Spleen (tissue), 7 donors: Measurements from ENCODE around the gene LOXL1.

Source experiments
- POLR2A ChIP-seq, 3 donors: fragments of 450-650 bp; IDR thresholded peaks; one replicate each; pipeline ENCODE4 v1.5.1; 2017; ENCODE audit warnings: antibody characterized with exemption in 3 of 3, mild to moderate bottlenecking in 1 of 3
- POLR2AphosphoS5 ChIP-seq, 3 donors: sonication (generic); formaldehyde crosslinking; IDR thresholded peaks; one replicate each; pipeline ENCODE4 v1.5.1; 2017; ENCODE audit warnings: antibody characterized with exemption in 3 of 3
- TF ChIP-seq, protein P1 (sequence below), 11 experiments: fragments of 200-600 bp in 7 of 11; fragments of 450-650 bp in 4 of 11; sonication (generic) in 4 of 11; IDR thresholded peaks in 8 of 11; conservative IDR thresholded peaks in 3 of 11; 1 replicate in 7 of 11; 2 replicates in 4 of 11; pipeline versions ENCODE4 v1.4.0 to v1.8.0; 2016 to 2021; ENCODE audit warnings: antibody characterized with exemption in 11 of 11, inconsistent platforms in 4 of 11, mild to moderate bottlenecking in 1 of 11
- donor health status: DM: no; HTN: no; CAD: no; lungs with moderate emphysema.
- donor health status: DM: no; HTN: no; CAD: no.
- donor health status: DM: no; HTN: no; CAD: no.

DNA sequence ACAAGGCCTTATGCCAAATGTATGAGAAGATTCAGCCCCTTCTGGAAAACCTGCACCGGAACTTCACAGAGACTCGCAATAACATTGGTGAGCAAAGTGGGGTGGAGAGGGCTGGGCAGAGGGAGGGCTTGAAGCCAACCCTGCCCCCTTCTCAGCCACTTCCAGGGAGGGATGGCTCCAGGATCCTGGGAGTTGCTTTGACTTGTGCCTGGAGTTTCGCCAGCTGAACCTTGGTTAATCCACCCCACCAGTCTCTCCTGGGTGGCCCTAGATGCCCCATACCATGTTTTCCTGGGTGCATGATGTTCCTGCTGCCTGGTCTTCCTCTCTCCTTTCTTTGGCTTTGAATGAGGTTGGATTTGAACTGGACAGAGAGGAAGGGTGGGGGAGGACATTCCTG, 42.1 kb upstream of the LOXL1 start:
- TF ChIP-seq POLR2A (IDR thresholded peaks at IDR 0.05): no peak
- TF ChIP-seq, protein P1, sequence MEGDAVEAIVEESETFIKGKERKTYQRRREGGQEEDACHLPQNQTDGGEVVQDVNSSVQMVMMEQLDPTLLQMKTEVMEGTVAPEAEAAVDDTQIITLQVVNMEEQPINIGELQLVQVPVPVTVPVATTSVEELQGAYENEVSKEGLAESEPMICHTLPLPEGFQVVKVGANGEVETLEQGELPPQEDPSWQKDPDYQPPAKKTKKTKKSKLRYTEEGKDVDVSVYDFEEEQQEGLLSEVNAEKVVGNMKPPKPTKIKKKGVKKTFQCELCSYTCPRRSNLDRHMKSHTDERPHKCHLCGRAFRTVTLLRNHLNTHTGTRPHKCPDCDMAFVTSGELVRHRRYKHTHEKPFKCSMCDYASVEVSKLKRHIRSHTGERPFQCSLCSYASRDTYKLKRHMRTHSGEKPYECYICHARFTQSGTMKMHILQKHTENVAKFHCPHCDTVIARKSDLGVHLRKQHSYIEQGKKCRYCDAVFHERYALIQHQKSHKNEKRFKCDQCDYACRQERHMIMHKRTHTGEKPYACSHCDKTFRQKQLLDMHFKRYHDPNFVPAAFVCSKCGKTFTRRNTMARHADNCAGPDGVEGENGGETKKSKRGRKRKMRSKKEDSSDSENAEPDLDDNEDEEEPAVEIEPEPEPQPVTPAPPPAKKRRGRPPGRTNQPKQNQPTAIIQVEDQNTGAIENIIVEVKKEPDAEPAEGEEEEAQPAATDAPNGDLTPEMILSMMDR (IDR thresholded peaks at IDR 0.05 in 8 of 11, conservative IDR thresholded peaks at IDR 0.05 in 3 of 11): no peak
- no peak for TF ChIP-seq POLR2AphosphoS5 (IDR thresholded peaks at IDR 0.05)
